B cell (primary cell): ENCODE results near the gene TRERF1. TPM values are rescaled to one million over a fixed set of nuclear protein-coding genes. Genes with fewer than 3 reads are reported as not detected.

ENCODE experiments used
- ATAC-seq: fragments of 200-7000 bp; cut with Tn5 transposase; one replicate; pipeline ENCODE4 v1.10.0; 2021; ENCODE audit warnings: low read depth, mild to moderate bottlenecking, moderate number of reproducible peaks, moderate library complexity
- CTCF ChIA-PET: fragments of 350-600 bp; sonication (Branson Sonifier 250); formaldehyde crosslinking; loops from one replicate; lab custom pipeline; 2021; ENCODE audit warnings: antibody characterized with exemption, inconsistent platforms; lab: Charles Lee
- POLR2A ChIA-PET: fragments of 350-600 bp; sonication (Branson Sonifier 250); formaldehyde crosslinking; loops from one replicate; lab custom pipeline; 2021; ENCODE audit warnings: antibody characterized with exemption; lab: Charles Lee
- DNase-seq: peaks from one replicate; pipeline ENCODE4 v3.0.0; 2013
- H2AFZ ChIP-seq: 2 replicates; pipeline ENCODE4 v1.6.1; 2012; ENCODE audit warnings: mild to moderate bottlenecking, low read depth, low read length; ENCODE audit not compliant: insufficient read depth, poor library complexity, severe bottlenecking
- H3K27ac ChIP-seq, 2 donors: 1 replicate in 1 of 2; 2 replicates in 1 of 2; pipeline ENCODE4 v1.5.1; 2012 to 2013; ENCODE audit warnings: low read length in 2 of 2, mild to moderate bottlenecking in 2 of 2, moderate library complexity in 1 of 2
- H3K27me3 ChIP-seq, 4 experiments: fragments of 200-600 bp in 1 of 4; sonication (generic) in 1 of 4; replicated peaks in 1 of 4; 1 replicate in 2 of 4; 2 replicates in 2 of 4; pipeline versions ENCODE4 v1.6.1 to v1.7.0; 2013 to 2016; ENCODE audit warnings: low read length in 3 of 4, mild to moderate bottlenecking in 2 of 4, mixed read lengths in 1 of 4, moderate library complexity in 1 of 4; ENCODE audit not compliant: insufficient read depth in 4 of 4, control insufficient read depth in 3 of 4; ENCODE audit errors: control extremely low read depth in 1 of 4
- H3K36me3 ChIP-seq, 2 experiments: replicated peaks in 1 of 2; 1 replicate in 1 of 2; 2 replicates in 1 of 2; pipeline versions ENCODE4 v1.6.1 to v1.7.1; 2013; ENCODE audit warnings: low read length in 1 of 2; ENCODE audit not compliant: insufficient read depth in 2 of 2, control insufficient read depth in 1 of 2; ENCODE audit errors: control extremely low read depth in 1 of 2, extremely low read depth in 1 of 2
- H3K4me1 ChIP-seq, 2 donors: fragments of 200-600 bp in 1 of 2; sonication (generic) in 1 of 2; 1 replicate in 1 of 2; 2 replicates in 1 of 2; pipeline versions ENCODE4 v1.5.1 to v1.6.1; 2013 to 2017; ENCODE audit warnings: low read length in 2 of 2; ENCODE audit not compliant: control insufficient read depth in 2 of 2, insufficient read depth in 2 of 2
- H3K4me2 ChIP-seq: replicated peaks from 2 replicates; pipeline ENCODE3; 2012; ENCODE audit warnings: mild to moderate bottlenecking, low read depth, low read length; ENCODE audit not compliant: poor library complexity, severe bottlenecking
- H3K4me3 ChIP-seq, 5 experiments: fragments of 200-600 bp in 1 of 5; sonication (generic) in 1 of 5; 1 replicate in 3 of 5; 2 replicates in 2 of 5; pipeline versions ENCODE4 v1.5.1 to v1.7.0; 2011 to 2016; ENCODE audit warnings: low read length in 4 of 5, mild to moderate bottlenecking in 4 of 5, low read depth in 2 of 5, control low read depth in 1 of 5, moderate library complexity in 1 of 5; ENCODE audit not compliant: insufficient read depth in 1 of 5; ENCODE audit errors: control extremely low read depth in 1 of 5, extremely low read depth in 1 of 5
- H3K79me2 ChIP-seq: fragments of 200-600 bp; sonication (generic); one replicate; pipeline ENCODE4 v1.6.0; 2016; ENCODE audit warnings: low read length; ENCODE audit not compliant: control insufficient read depth, insufficient read depth
- H3K9ac ChIP-seq: fragments of 200-600 bp; sonication (generic); 2 replicates; pipeline ENCODE4 v1.6.1; 2017; ENCODE audit warnings: mild to moderate bottlenecking, low read length, moderate library complexity
- H3K9me3 ChIP-seq, 3 donors: one replicate each; pipeline versions ENCODE4 v1.6.1 to v1.7.1; 2013; ENCODE audit warnings: low read length in 2 of 3; ENCODE audit not compliant: control insufficient read depth in 2 of 3, insufficient read depth in 1 of 3; ENCODE audit errors: control extremely low read depth in 1 of 3
- H4K20me1 ChIP-seq: 2 replicates; pipeline ENCODE4 v1.6.0; 2012; ENCODE audit warnings: mild to moderate bottlenecking, low read length; ENCODE audit not compliant: insufficient read depth, control insufficient read depth, poor library complexity, severe bottlenecking
- H3K27ac Mint-ChIP-seq: one replicate; pipeline ENCODE4 v1.8.0; 2021; ENCODE audit warnings: mixed read lengths
- H3K27me3 Mint-ChIP-seq: one replicate; pipeline ENCODE4 v1.8.0; 2021; ENCODE audit warnings: mixed read lengths
- H3K4me1 Mint-ChIP-seq: one replicate; pipeline ENCODE4 v1.8.0; 2021; ENCODE audit warnings: mixed read lengths
- H3K4me3 Mint-ChIP-seq: one replicate; pipeline ENCODE4 v1.8.0; 2021; ENCODE audit warnings: mixed read lengths
- H3K9me3 Mint-ChIP-seq: one replicate; pipeline ENCODE4 v1.8.0; 2022; ENCODE audit warnings: mixed read lengths; ENCODE audit not compliant: insufficient read depth
- CTCF ChIP-seq: fragments of 200-600 bp; IDR thresholded peaks from one replicate; pipeline ENCODE4 v1.8.0; 2022; ENCODE audit warnings: antibody characterized with exemption, mild to moderate bottlenecking
- EZH2 ChIP-seq: IDR thresholded peaks from 2 replicates; pipeline ENCODE4 v1.6.1; 2012; ENCODE audit warnings: borderline replicate concordance, low read depth, mild to moderate bottlenecking, moderate library complexity, low read length; ENCODE audit not compliant: insufficient read depth, poor library complexity, severe bottlenecking
- WGBS: methylation state at CpG from one replicate; pipeline ENCODE4 v1.1.5; 2013; ENCODE audit warnings: missing lambda C conversion rate; ENCODE audit not compliant: insufficient coverage; 5-methylcytosine and 5-hydroxymethylcytosine counted together
- intact Hi-C: fragments of 100-400 bp; cut with micrococcal nuclease; formaldehyde crosslinking; loops from one replicate; pipeline ENCODE4 v1.10.0; 2022
- polyA plus RNA-seq: library from polyadenylated mRNA; depleted of rRNA; stranded (reverse); fragments of >200 nt; gene quantifications from 2 replicates; pipeline ENCODE4 v1.2.3, GENCODE V29; 2012
- total RNA-seq, 2 donors: library from RNA; stranded (reverse); fragments of 120-200 nt in 1 of 2; gene quantifications; 1 replicate in 1 of 2; 2 replicates in 1 of 2; pipeline versions ENCODE4 v1.2.3 to v1.2.4, GENCODE V29; 2013 to 2022

The TRERF1 gene
- total and polyA plus RNA-seq, 2 donors (not counting 1 experiment from before 2014, with no cell fraction given), result 3.5 to 6.7 TPM

GRCh38 chr6:42212442-42212841 is 239.3 kb downstream of the TRERF1 start:
- H3K36me3 ChIP-seq, result peaks cover 8 to 58% of the 10 kb centered on the region in 2 experiments
- TF ChIP-seq EZH2, result no peak
- TF ChIP-seq CTCF, result no peak
- ChIA-PET POLR2A (no interaction called here), CTCF (no interaction called here)
- ATAC-seq, result no peak
- no peaks in the 10 kb centered on the region for H3K9me3 ChIP-seq
- H2AFZ ChIP-seq, result no peak overlapping the region
- H3K4me2 ChIP-seq, result no peak overlapping the region
- H3K9ac ChIP-seq, result no peak overlapping the region
- H3K9me3 Mint-ChIP-seq, result no peaks in the 10 kb centered on the region
- no CpG with 5 or more reads among the region's 3 CpGs for WGBS
- H3K79me2 ChIP-seq, result peaks cover 35% of the 10 kb centered on the region
- peaks cover 7 to 16% of the 10 kb centered on the region in 2 donors for H3K4me1 ChIP-seq
- no peak for DNase-seq
- peaks cover 29% of the 10 kb centered on the region for H3K4me1 Mint-ChIP-seq
- no peak overlapping the region for H3K27ac Mint-ChIP-seq
- H3K27me3 ChIP-seq, result no peaks in the 10 kb centered on the region
- intact Hi-C loops, result loop anchor here (10.0 kb wide), 2 partner anchors 662 to 1472 kb away; partner anchors contain the start of genes MRPS18A and RPL7L1
- no peaks in the 10 kb centered on the region for H3K27me3 Mint-ChIP-seq
- no peak overlapping the region for H3K4me3 Mint-ChIP-seq
- H3K4me3 ChIP-seq, result no peak overlapping the region
- H3K27ac ChIP-seq, result no peak overlapping the region
- H4K20me1 ChIP-seq, result peaks cover 6% of the 10 kb centered on the region

GRCh38 chr6:42211726-42212125 is 240.0 kb downstream of the TRERF1 start:
- Mint-ChIP-seq H3K9me3 (no peaks in the 10 kb centered on the region), H3K27ac (peak overlapping the region; percentile 41), H3K27me3 (no peaks in the 10 kb centered on the region), H3K4me1 (peaks cover 26% of the 10 kb centered on the region), H3K4me3 (no peak overlapping the region)
- WGBS, result no CpG with 5 or more reads among the region's 6 CpGs
- H3K4me1 ChIP-seq, result peaks cover 4 to 11% of the 10 kb centered on the region in 2 donors
- H3K79me2 ChIP-seq, result peaks cover 29% of the 10 kb centered on the region
- no peak overlapping the region for H3K9ac ChIP-seq
- TF ChIP-seq CTCF (no peak), EZH2 (no peak)
- peaks cover 8 to 61% of the 10 kb centered on the region in 2 experiments for H3K36me3 ChIP-seq
- no peaks in the 10 kb centered on the region for H3K27me3 ChIP-seq
- H3K27ac ChIP-seq, result peak overlapping the region in 1 of 2 donors; percentile 43
- DNase-seq, result no peak
- intact Hi-C loops, result loop anchor here (10.0 kb wide), 2 partner anchors 663 to 1473 kb away; partner anchors contain the start of genes MRPS18A and RPL7L1
- no peak overlapping the region for H3K4me3 ChIP-seq
- peaks cover 6% of the 10 kb centered on the region for H4K20me1 ChIP-seq
- no peaks in the 10 kb centered on the region for H3K9me3 ChIP-seq
- H2AFZ ChIP-seq, result no peak overlapping the region
- H3K4me2 ChIP-seq, result no peak overlapping the region
- CTCF ChIA-PET, result interaction anchor here (0.6 to 1.1 kb wide), 2 partner anchors 45 to 118 kb away, joined by 3 read pairs; no protein-coding TSS in a partner anchor
- ATAC-seq, result peak; percentile 14
- POLR2A ChIA-PET, result interaction anchor here (0.6 kb wide), 1 partner anchor 424 kb away, joined by 3 read pairs; no protein-coding TSS in a partner anchor
